HG03108 (cell line): ENCODE results near the gene CBX7.

ENCODE experiments used
- ATAC-seq: cut with Tn5 transposase; IDR thresholded peaks from one replicate; pipeline ENCODE4 v1.9.1; 2021; ENCODE audit warnings: moderate library complexity; ENCODE audit not compliant: unreplicated experiment

Gene CBX7

GRCh38 chr22:39094717-39095389 is 57.6 kb downstream of the CBX7 start:
- no peak for ATAC-seq

- no peak for ATAC-seq
Measured at GRCh38 chr22:39092111-39092862, 60.2 kb downstream of the CBX7 start.

- ATAC-seq = no peak
Measured at GRCh38 chr22:39091126-39092081, 61.1 kb downstream of the CBX7 start.

GRCh38 chr22:39090426-39091064 is 61.9 kb downstream of the CBX7 start:
- ATAC-seq = no peak

GRCh38 chr22:39089928-39090327 is 62.6 kb downstream of the CBX7 start:
- ATAC-seq = no peak

- ATAC-seq = no peak
Measured at GRCh38 chr22:39088685-39089032, 63.8 kb downstream of the CBX7 start.

- no peak for ATAC-seq
Measured at GRCh38 chr22:39087881-39088684, 64.4 kb downstream of the CBX7 start.

- no peak for ATAC-seq
Measured at GRCh38 chr22:39087098-39087497, 65.4 kb downstream of the CBX7 start.

GRCh38 chr22:39084666-39085065 is 67.8 kb downstream of the CBX7 start:
- no peak for ATAC-seq

- ATAC-seq = no peak
Measured at GRCh38 chr22:39083212-39084165, 69.0 kb downstream of the CBX7 start.

GRCh38 chr22:39081598-39081997 is 70.9 kb downstream of the CBX7 start:
- no peak for ATAC-seq

- no peak for ATAC-seq
Measured at GRCh38 chr22:39081016-39081415, 71.5 kb downstream of the CBX7 start.
